Skeletal muscle satellite cell (primary cell): Measurements from ENCODE around the gene DNAJC5.
"Not testable (repeated sequence)": the region's sequence is repeated elsewhere in the genome, so short reads cannot be mapped to it uniquely, and the experiment has no call there.

ENCODE experiments used
- H3K27me3 ChIP-seq: 2 replicates; pipeline ENCODE4 v1.7.0; 2013; ENCODE audit warnings: low read length; ENCODE audit not compliant: control insufficient read depth, insufficient read depth
- H3K36me3 ChIP-seq: 2 replicates; pipeline ENCODE4 v1.7.0; 2013; ENCODE audit warnings: mild to moderate bottlenecking, control low read depth, low read length; ENCODE audit not compliant: insufficient read depth
- H3K4me1 ChIP-seq: 2 replicates; pipeline ENCODE4 v1.7.0; 2013; ENCODE audit warnings: low read length; ENCODE audit not compliant: control insufficient read depth, insufficient read depth
- H3K4me2 ChIP-seq: 2 replicates; pipeline ENCODE4 v1.7.0; 2013; ENCODE audit warnings: mild to moderate bottlenecking, low read length
- H3K4me3 ChIP-seq: 2 replicates; pipeline ENCODE4 v1.7.0; 2013; ENCODE audit warnings: low read length
- H3K9ac ChIP-seq: 2 replicates; pipeline ENCODE4 v1.7.0; 2013; ENCODE audit warnings: mild to moderate bottlenecking, low read depth, low read length, moderate library complexity
- H3K9me3 ChIP-seq: replicated peaks from 2 replicates; pipeline ENCODE4 v1.7.0; 2013; ENCODE audit warnings: mild to moderate bottlenecking, control low read depth, low read length

DNAJC5 gene

GRCh38 chr20:63898882-63899558, 4.1 kb downstream of the DNAJC5 start:
- H3K4me2 ChIP-seq, result no peak overlapping the region
- H3K27me3 ChIP-seq, result no peaks in the 10 kb centered on the region
- H3K4me3 ChIP-seq, result no peak overlapping the region
- peaks cover 21% of the 10 kb centered on the region for H3K4me1 ChIP-seq
- peaks cover 17% of the 10 kb centered on the region for H3K36me3 ChIP-seq
- H3K9me3 ChIP-seq, result no peaks in the 10 kb centered on the region
- H3K9ac ChIP-seq, result no peak overlapping the region

GRCh38 chr20:63900413-63900812, 5.5 kb downstream of the DNAJC5 start:
- H3K4me1 ChIP-seq, result peaks cover 23% of the 10 kb centered on the region
- no peak overlapping the region for H3K4me3 ChIP-seq
- H3K4me2 ChIP-seq, result no peak overlapping the region
- H3K36me3 ChIP-seq, result peaks cover 17% of the 10 kb centered on the region
- H3K9ac ChIP-seq, result no peak overlapping the region
- no peaks in the 10 kb centered on the region for H3K9me3 ChIP-seq
- H3K27me3 ChIP-seq, result no peaks in the 10 kb centered on the region

- no peak overlapping the region for H3K4me2 ChIP-seq
- H3K27me3 ChIP-seq, result no peaks in the 10 kb centered on the region
- H3K36me3 ChIP-seq, result peaks cover 7% of the 10 kb centered on the region
- peaks cover 15% of the 10 kb centered on the region for H3K4me1 ChIP-seq
- H3K9me3 ChIP-seq, result no peaks in the 10 kb centered on the region
- H3K9ac ChIP-seq, result no peak overlapping the region
- no peak overlapping the region for H3K4me3 ChIP-seq
These were observed 9.1 kb downstream of the DNAJC5 start for GRCh38 chr20:63903796-63904561.

DNA sequence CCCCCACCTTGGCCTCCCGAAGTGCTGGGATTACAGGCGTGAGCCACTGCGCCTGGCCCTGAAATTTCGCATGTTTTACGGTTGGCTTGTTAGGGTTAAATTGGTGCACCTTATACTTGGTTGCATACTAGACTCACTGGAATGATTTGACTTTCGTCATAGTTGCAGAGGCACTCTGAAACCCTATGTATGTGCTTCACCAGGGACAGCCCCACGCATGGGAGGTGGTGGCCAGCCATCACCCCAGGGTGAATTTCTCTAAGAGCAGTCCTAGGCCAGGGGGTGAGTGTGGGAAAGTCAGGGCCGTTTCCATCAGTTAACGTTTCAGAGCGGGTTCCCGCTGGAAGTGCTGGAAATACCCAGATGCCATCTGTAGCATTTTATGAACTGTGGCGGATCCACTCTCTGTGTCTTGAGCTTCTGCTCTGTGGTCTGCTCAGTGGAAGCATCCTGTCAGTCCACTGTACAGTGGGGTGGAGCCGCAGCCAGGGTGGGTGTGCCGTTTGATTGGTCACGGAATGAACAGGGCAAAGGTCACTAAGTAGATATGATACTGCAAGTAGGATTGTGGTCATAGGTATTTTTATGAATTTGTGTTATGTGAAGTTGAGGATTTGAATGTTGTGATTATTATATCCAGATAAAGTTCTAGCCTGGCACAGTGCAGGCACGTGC, 13.2 kb downstream of the DNAJC5 start:
- H3K4me1 ChIP-seq, result peaks cover 33% of the 10 kb centered on the region

GRCh38 chr20:63911176-63911575, 16.2 kb downstream of the DNAJC5 start:
- Histone ChIP-seq H3K4me2 (peak overlapping the region; percentile 47), H3K9me3 (no peaks in the 10 kb centered on the region), H3K9ac (peak overlapping the region; percentile 46), H3K4me3 (no peak overlapping the region), H3K4me1 (peaks cover 25% of the 10 kb centered on the region), H3K27me3 (no peaks in the 10 kb centered on the region), H3K36me3 (no peaks in the 10 kb centered on the region)

More for the DNA sequence above, 13.2 kb downstream of the DNAJC5 start:
- no peak overlapping the region for H3K9ac ChIP-seq
- no peaks in the 10 kb centered on the region for H3K9me3 ChIP-seq
- no peaks in the 10 kb centered on the region for H3K27me3 ChIP-seq
- no peaks in the 10 kb centered on the region for H3K36me3 ChIP-seq
- H3K4me2 ChIP-seq, result no peak overlapping the region
- no peak overlapping the region for H3K4me3 ChIP-seq

- H3K9me3 ChIP-seq, result no peaks in the 10 kb centered on the region
- no peak overlapping the region for H3K9ac ChIP-seq
- peaks cover 25% of the 10 kb centered on the region for H3K4me1 ChIP-seq
- no peaks in the 10 kb centered on the region for H3K27me3 ChIP-seq
- H3K4me2 ChIP-seq, result no peak overlapping the region
- no peak overlapping the region for H3K4me3 ChIP-seq
- H3K36me3 ChIP-seq, result peaks cover 6% of the 10 kb centered on the region
These were observed 18.8 kb downstream of the DNAJC5 start for GRCh38 chr20:63913768-63914167.

GRCh38 chr20:63915471-63915870, 20.5 kb downstream of the DNAJC5 start:
- H3K4me2 ChIP-seq, result no peak overlapping the region
- H3K9ac ChIP-seq, result no peak overlapping the region
- H3K36me3 ChIP-seq, result peaks cover 14% of the 10 kb centered on the region
- no peaks in the 10 kb centered on the region for H3K9me3 ChIP-seq
- H3K4me3 ChIP-seq, result no peak overlapping the region
- H3K27me3 ChIP-seq, result no peaks in the 10 kb centered on the region
- H3K4me1 ChIP-seq, result peaks cover 25% of the 10 kb centered on the region

DNA sequence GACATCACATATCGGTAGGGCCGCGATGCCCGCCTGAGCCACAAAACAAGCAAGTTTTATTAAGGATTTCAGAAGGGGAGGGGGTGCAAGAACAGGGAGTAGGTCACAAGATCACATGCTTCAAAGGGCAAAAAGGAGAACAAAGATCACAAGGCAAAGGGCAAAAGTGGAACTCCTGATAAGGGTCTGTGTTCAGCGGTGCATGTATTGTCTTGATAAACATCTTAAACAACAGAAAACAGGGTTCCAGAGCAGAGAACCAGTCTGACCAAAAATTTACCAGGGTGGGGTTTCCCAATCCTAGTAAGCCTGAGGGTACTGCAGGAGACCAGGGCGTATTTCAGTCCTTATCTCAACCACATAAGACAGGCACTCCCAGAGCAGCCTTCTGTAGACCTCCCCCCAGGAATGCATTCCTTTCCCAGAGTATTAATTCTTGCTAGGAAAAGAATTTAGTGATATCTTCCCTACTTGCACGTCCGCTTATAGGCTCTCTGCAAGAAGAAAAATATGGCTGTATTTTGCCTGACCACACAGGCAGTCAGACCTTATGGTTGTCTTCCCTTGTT, 21.5 kb downstream of the DNAJC5 start:
- not testable (repeated sequence) for H3K27me3 ChIP-seq, H3K9ac ChIP-seq, H3K9me3 ChIP-seq, H3K4me2 ChIP-seq, H3K4me3 ChIP-seq
- peaks cover 17% of the 10 kb centered on the region for H3K4me1 ChIP-seq
- H3K36me3 ChIP-seq, result peaks cover 14% of the 10 kb centered on the region

DNA sequence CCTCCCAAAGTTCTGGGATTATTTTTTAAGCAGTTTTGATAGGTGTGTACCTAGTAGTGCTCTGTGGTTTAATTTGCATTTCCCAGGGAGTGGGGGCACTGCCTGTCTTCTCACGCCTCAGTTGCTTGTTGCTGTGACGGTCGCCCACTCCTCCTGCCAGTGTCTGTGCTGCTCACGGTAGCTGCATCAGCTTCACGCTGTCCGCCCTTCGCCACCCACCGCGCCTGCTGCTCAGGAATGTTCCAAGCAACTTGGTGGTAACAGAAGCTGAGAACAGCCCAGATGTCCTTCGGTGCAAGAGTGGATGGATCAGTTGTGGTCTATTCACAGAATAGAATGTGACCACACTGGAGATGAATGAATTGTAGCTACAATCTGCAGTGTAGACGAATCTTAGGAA, 22.9 kb downstream of the DNAJC5 start:
- Histone ChIP-seq H3K4me1 (peaks cover 5% of the 10 kb centered on the region), H3K27me3 (no peaks in the 10 kb centered on the region), H3K9me3 (no peaks in the 10 kb centered on the region), H3K4me2 (no peak overlapping the region), H3K36me3 (peaks cover 14% of the 10 kb centered on the region), H3K9ac (no peak overlapping the region), H3K4me3 (no peak overlapping the region)

DNA sequence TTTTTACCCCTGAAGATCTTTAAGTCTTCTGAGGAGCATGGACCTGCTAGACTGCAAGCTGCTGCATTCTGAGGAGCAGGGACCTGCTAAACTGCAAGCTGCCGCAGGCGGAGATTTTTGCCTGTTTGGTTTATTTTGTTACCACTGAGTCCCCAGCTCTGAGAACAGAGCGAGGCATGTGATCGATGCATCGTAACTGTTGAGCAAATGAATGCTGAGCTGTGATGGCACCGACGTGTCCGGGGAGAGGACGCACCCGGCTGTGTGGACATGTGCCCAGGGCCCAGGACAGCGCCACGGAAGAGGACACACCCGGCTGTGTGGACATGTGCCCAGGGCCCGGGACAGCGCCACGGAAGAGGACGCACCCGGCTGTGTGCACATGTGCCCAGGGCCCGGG, 24.2 kb downstream of the DNAJC5 start:
- Histone ChIP-seq H3K4me3 (no peak overlapping the region), H3K9ac (no peak overlapping the region), H3K4me1 (no peaks in the 10 kb centered on the region), H3K4me2 (no peak overlapping the region), H3K36me3 (peaks cover 14% of the 10 kb centered on the region), H3K9me3 (no peaks in the 10 kb centered on the region), H3K27me3 (no peaks in the 10 kb centered on the region)

- Histone ChIP-seq H3K9ac (no peak overlapping the region), H3K27me3 (no peaks in the 10 kb centered on the region), H3K4me2 (no peak overlapping the region), H3K9me3 (no peaks in the 10 kb centered on the region), H3K4me1 (no peaks in the 10 kb centered on the region), H3K4me3 (no peak overlapping the region), H3K36me3 (peaks cover 14% of the 10 kb centered on the region)
These were observed 25.3 kb downstream of the DNAJC5 start for GRCh38 chr20:63920226-63920625.
